ENCODE measurements around the gene CYSLTR2.

CYSLTR2 gene

DNA sequence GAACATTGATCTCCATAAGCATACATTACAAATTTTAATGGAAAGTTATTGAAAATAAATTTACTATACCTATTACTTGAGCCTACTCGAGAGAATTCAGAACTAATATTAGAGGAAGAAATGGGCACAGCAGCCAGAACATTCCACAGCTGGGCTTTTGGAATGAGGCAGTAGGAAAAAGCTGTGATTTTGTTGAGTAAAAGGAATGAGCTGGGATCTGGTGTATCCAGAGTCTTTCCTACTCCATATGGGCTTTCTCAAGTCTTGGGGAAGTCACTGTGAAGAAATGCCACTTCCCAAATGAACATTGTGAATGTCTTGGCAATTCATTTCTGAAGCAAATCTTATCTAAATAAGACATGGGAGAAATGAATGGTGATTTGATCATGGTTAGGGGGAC, 93.1 kb downstream of the CYSLTR2 start:
- no peak for DNase-seq

DNA sequence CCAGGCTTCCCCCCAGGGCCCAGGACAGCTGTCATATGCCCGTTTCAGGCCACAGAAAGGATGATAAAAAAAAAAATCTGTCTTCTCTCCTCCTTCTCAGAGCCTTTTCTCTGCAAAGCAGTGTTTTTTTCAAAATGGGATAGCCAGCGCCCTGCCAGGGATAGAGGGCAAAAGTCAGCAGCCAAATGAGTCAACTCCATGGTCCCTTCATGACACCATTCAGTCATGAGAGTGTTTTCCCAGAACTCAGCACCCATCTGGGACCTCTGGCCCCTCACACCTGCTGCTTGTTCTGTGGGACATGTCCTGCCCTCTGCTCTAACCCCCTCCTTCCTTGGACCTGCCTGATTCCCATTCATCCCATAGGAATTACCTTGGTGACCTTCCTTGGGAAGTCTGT, 95.0 kb downstream of the CYSLTR2 start:
- no peak for DNase-seq

GRCh38 chr13:48749144-48749543, 95.4 kb downstream of the CYSLTR2 start:
- no peak for DNase-seq

DNA sequence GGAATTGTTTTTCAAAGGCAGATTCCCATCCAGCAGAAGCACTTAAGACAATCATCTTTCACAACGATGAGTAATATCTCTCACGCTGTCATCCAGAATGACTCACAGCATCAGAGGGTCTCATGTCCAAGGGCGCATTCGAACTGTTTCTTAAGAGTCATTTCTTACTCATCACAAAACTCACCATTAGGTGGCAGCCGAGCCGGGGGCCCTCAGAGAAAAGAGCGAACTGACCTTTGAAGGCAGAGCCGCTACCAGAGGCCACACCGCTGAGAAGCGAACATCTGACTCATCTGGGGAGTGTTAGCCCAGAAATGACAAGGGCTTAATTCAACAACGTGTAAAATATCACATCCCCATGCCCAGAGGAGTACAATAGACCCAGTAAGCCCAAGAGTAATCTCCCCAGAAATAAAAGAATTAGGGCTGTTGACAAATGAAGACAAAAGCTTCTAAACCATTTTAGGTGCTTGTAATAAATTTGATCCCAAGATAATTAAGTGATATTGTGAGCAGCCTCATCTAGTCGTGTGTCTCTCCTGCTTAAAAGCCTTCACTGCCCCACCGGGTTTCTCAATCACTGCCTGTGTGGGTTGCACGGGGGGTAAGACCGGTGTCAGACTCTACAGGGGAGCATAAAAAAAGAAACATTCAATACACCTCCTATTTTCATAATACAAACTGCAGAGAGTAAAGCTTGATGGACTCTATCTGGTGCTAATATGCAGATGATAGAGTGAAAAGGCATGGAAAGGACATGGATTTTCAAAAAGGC, 96.2 kb downstream of the CYSLTR2 start:
- no peak for DNase-seq

- DNase-seq = no peak
These were observed 97.1 kb downstream of the CYSLTR2 start for GRCh38 chr13:48750588-48751383.

DNA sequence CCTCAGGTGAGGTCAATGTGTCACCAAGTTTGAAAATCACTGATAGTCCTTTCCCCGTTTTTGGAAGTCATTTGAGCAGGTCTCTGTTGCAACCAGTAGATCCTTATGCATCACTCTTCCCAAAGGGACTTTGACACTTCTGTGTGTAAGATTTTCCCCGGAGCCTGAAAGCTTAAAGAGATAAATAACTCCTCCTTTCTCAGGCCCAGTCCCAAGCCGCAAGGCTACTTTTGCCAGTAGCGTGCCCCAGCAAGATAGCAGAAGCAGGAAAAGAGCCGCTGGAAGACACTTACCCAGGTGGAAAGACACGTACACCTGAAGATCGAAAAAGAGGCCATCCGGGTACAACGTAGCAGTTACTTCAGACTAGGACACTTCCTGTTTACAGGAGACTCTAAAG, 106.9 kb downstream of the CYSLTR2 start:
- DNase-seq = no peak
